IMR-90 (cell line): ENCODE results near the gene SLC15A2. TPM values are rescaled to one million over a fixed set of nuclear protein-coding genes. Genes with fewer than 3 reads are reported as not detected.

ENCODE experiments used
- ATAC-seq: fragments of 200-7000 bp; cut with Tn5 transposase; 2 replicates; pipeline ENCODE4 v1.9.1; 2020; ENCODE audit warnings: low read depth, mild to moderate bottlenecking, moderate library complexity
- BruUV-seq: library from RNA; stranded (reverse); fragments of 400-500 nt; replicated peaks from 2 replicates; lab custom pipeline; 2021; lab: Mats Ljungman, UMichigan
- CTCF ChIA-PET: fragments of 300-600 bp; formaldehyde crosslinking; extraction: SDS; loops from one replicate; lab custom pipeline; 2021; ENCODE audit warnings: antibody characterized with exemption; lab: Yijun Ruan, JAX
- POLR2A ChIA-PET: fragments of 300-600 bp; sonication (Branson Sonifier 250); formaldehyde crosslinking; loops from one replicate; lab custom pipeline; 2022; ENCODE audit warnings: antibody characterized with exemption; ENCODE audit not compliant: unreplicated experiment; lab: Charles Lee
- DNase-seq: peaks from one replicate; pipeline ENCODE4 v3.0.0; 2013
- H2AFZ ChIP-seq: replicated peaks from 2 replicates; pipeline ENCODE3; 2013; ENCODE audit warnings: low read length, mild to moderate bottlenecking; ENCODE audit not compliant: poor library complexity
- H2AK5ac ChIP-seq: 2 replicates; pipeline ENCODE4 v1.6.1; 2013; ENCODE audit warnings: low read depth, low read length, inconsistent platforms
- H2AK9ac ChIP-seq: replicated peaks from 2 replicates; pipeline ENCODE3; 2013; ENCODE audit warnings: mild to moderate bottlenecking, low read depth, low read length, moderate library complexity; ENCODE audit not compliant: poor library complexity
- H2BK120ac ChIP-seq: 2 replicates; pipeline ENCODE4 v1.6.1; 2013; ENCODE audit warnings: low read depth, low read length, inconsistent platforms
- H2BK15ac ChIP-seq: 3 replicates; pipeline ENCODE4 v1.6.1; 2013; ENCODE audit warnings: low read depth, low read length, inconsistent platforms
- H2BK20ac ChIP-seq: 2 replicates; pipeline ENCODE4 v1.6.1; 2013; ENCODE audit warnings: low read depth, mild to moderate bottlenecking, inconsistent platforms, low read length, moderate library complexity
- H2BK5ac ChIP-seq: 2 replicates; pipeline ENCODE4 v1.6.1; 2013; ENCODE audit warnings: mild to moderate bottlenecking, low read depth, low read length, inconsistent platforms; ENCODE audit not compliant: poor library complexity, severe bottlenecking
- H3K14ac ChIP-seq: replicated peaks from 2 replicates; pipeline ENCODE4 v1.6.1; 2013; ENCODE audit warnings: low read depth, low read length, inconsistent platforms
- H3K18ac ChIP-seq: 2 replicates; pipeline ENCODE4 v1.6.1; 2013; ENCODE audit warnings: low read depth, low read length, control low read depth
- H3K23ac ChIP-seq: 2 replicates; pipeline ENCODE4 v1.6.1; 2013; ENCODE audit warnings: low read depth, low read length, inconsistent platforms
- H3K27ac ChIP-seq: 2 replicates; pipeline ENCODE4 v1.5.1; 2013; ENCODE audit warnings: mild to moderate bottlenecking, control low read depth, low read length; ENCODE audit not compliant: insufficient read depth
- H3K27me3 ChIP-seq: 2 replicates; pipeline ENCODE4 v1.6.1; 2013; ENCODE audit warnings: low read length; ENCODE audit not compliant: control insufficient read depth, insufficient read depth
- H3K36me3 ChIP-seq: 2 replicates; pipeline ENCODE4 v1.6.1; 2013; ENCODE audit warnings: low read length, mixed read lengths; ENCODE audit not compliant: control insufficient read depth, insufficient read depth
- H3K4ac ChIP-seq: 2 replicates; pipeline ENCODE4 v1.6.1; 2013; ENCODE audit warnings: low read depth, low read length, inconsistent platforms
- H3K4me1 ChIP-seq: 2 replicates; pipeline ENCODE4 v1.6.1; 2013; ENCODE audit warnings: low read length, mixed read lengths; ENCODE audit not compliant: control insufficient read depth, insufficient read depth
- H3K4me2 ChIP-seq: 2 replicates; pipeline ENCODE4 v1.6.1; 2013; ENCODE audit warnings: low read depth, mild to moderate bottlenecking, control low read depth, low read length, moderate library complexity
- H3K4me3 ChIP-seq: 2 replicates; pipeline ENCODE4 v1.5.1; 2013; ENCODE audit warnings: low read depth, mild to moderate bottlenecking, control low read depth, low read length, moderate library complexity; ENCODE audit not compliant: insufficient read depth
- H3K56ac ChIP-seq: 2 replicates; pipeline ENCODE4 v1.6.1; 2013; ENCODE audit warnings: low read length, inconsistent platforms; ENCODE audit not compliant: insufficient read depth; ENCODE audit errors: extremely low read depth
- H3K79me1 ChIP-seq, 2 experiments: 2 replicates each; pipeline ENCODE4 v1.6.1; 2013; ENCODE audit warnings: low read length in 2 of 2, inconsistent platforms in 1 of 2, low read depth in 1 of 2
- H3K9ac ChIP-seq: 2 replicates; pipeline ENCODE4 v1.6.1; 2013; ENCODE audit warnings: low read depth, low read length, control low read depth
- H3K9me1 ChIP-seq: 2 replicates; pipeline ENCODE4 v1.6.1; 2013; ENCODE audit warnings: low read length, inconsistent platforms; ENCODE audit not compliant: insufficient read depth
- H3K9me3 ChIP-seq: 2 replicates; pipeline ENCODE4 v1.6.1; 2013; ENCODE audit warnings: low read length; ENCODE audit not compliant: control insufficient read depth, insufficient read depth
- H4K20me1 ChIP-seq: 2 replicates; pipeline ENCODE4 v1.6.1; 2013; ENCODE audit warnings: low read length, inconsistent platforms; ENCODE audit not compliant: insufficient read depth
- H4K5ac ChIP-seq: 2 replicates; pipeline ENCODE4 v1.6.1; 2013; ENCODE audit warnings: mild to moderate bottlenecking, low read depth, low read length, control low read depth
- H4K8ac ChIP-seq, 2 experiments: 2 replicates each; pipeline ENCODE4 v1.6.1; 2013; ENCODE audit warnings: low read depth in 2 of 2, low read length in 2 of 2, control low read depth in 1 of 2, inconsistent platforms in 1 of 2
- H4K91ac ChIP-seq: 2 replicates; pipeline ENCODE4 v1.6.1; 2013; ENCODE audit warnings: low read depth, low read length, inconsistent platforms; ENCODE audit not compliant: insufficient read depth
- BHLHE40 ChIP-seq: fragments of 150-350 bp; IDR thresholded peaks from 2 replicates; pipeline ENCODE4 v1.6.1; 2016; ENCODE audit warnings: mild to moderate bottlenecking, low read depth, low read length
- CEBPB ChIP-seq: IDR thresholded peaks from 2 replicates; pipeline ENCODE4 v1.6.1; 2012; ENCODE audit warnings: low read depth, low read length, improper control_type of control experiment
- CHD1 ChIP-seq: IDR thresholded peaks from 2 replicates; pipeline ENCODE4 v1.6.1; 2012; ENCODE audit warnings: low read depth, low read length, improper control_type of control experiment
- ELK1 ChIP-seq: fragments of 150-350 bp; IDR thresholded peaks from 2 replicates; pipeline ENCODE4 v1.6.1; 2016; ENCODE audit warnings: low read depth, mild to moderate bottlenecking, low read length, moderate library complexity, borderline replicate concordance
- FOS ChIP-seq: fragments of 150-350 bp; IDR thresholded peaks from 2 replicates; pipeline ENCODE4 v1.6.1; 2016; ENCODE audit warnings: low read depth, low read length
- MAFK ChIP-seq: IDR thresholded peaks from 2 replicates; pipeline ENCODE4 v1.6.1; 2012; ENCODE audit warnings: low read depth, low read length, improper control_type of control experiment
- MAZ ChIP-seq: IDR thresholded peaks from 2 replicates; pipeline ENCODE4 v1.6.1; 2012; ENCODE audit warnings: low read depth, mild to moderate bottlenecking, low read length, improper control_type of control experiment, moderate library complexity, borderline replicate concordance
- MXI1 ChIP-seq: IDR thresholded peaks from 2 replicates; pipeline ENCODE4 v1.6.1; 2012; ENCODE audit warnings: low read depth, mild to moderate bottlenecking, low read length, moderate library complexity, borderline replicate concordance
- NFE2L2 ChIP-seq: fragments of 150-350 bp; IDR thresholded peaks from 2 replicates; pipeline ENCODE4 v1.6.1; 2016; ENCODE audit warnings: low read depth, mild to moderate bottlenecking, low read length
- RAD21 ChIP-seq: IDR thresholded peaks from 2 replicates; pipeline ENCODE4 v1.6.1; 2012; ENCODE audit warnings: low read length, improper control_type of control experiment
- RCOR1 ChIP-seq: IDR thresholded peaks from 2 replicates; pipeline ENCODE4 v1.6.1; 2012; ENCODE audit warnings: mild to moderate bottlenecking, low read length, improper control_type of control experiment; ENCODE audit not compliant: insufficient replicate concordance
- SMC3 ChIP-seq: fragments of 150-350 bp; IDR thresholded peaks from 2 replicates; pipeline ENCODE4 v1.6.1; 2016; ENCODE audit warnings: low read depth, mild to moderate bottlenecking, antibody characterized with exemption, low read length, moderate library complexity
- USF2 ChIP-seq: fragments of 150-350 bp; IDR thresholded peaks from 2 replicates; pipeline ENCODE4 v1.6.1; 2017; ENCODE audit warnings: mild to moderate bottlenecking, antibody characterized with exemption, low read length, low read depth
- WGBS, 2 experiments: methylation state at CpG; one replicate each; pipeline versions ENCODE4 v1.1.5 to v1.1.7; 2013; ENCODE audit warnings: missing lambda C conversion rate in 2 of 2; ENCODE audit not compliant: insufficient read length in 1 of 2; ENCODE audit errors: extremely low coverage in 2 of 2; 5-methylcytosine and 5-hydroxymethylcytosine counted together
- dilution Hi-C: fragments of 300-500 bp; cut with HindIII; formaldehyde crosslinking; loops from one replicate; pipeline ENCODE4 v1.14.3; 2018; ENCODE audit warnings: low sequenced_read_pairs; ENCODE audit not compliant: unreplicated experiment
- in situ Hi-C: fragments of 300-500 bp; cut with MboI; formaldehyde crosslinking; loops from 3 replicates; pipeline ENCODE4 v1.14.3; 2019; ENCODE audit warnings: low sequenced_read_pairs, inconsistent platforms, mixed read lengths
- intact Hi-C: fragments of 100-400 bp; cut with micrococcal nuclease; formaldehyde crosslinking; loops from 2 replicates; pipeline ENCODE4 v1.10.0; 2022
- polyA plus RNA-seq, 3 experiments: library from polyadenylated mRNA; depleted of rRNA; stranded (reverse); fragments of >200 nt; gene quantifications; 2 replicates each; pipeline ENCODE4 v1.2.3, GENCODE V29; 2012; ENCODE audit warnings: low replicate concordance in 1 of 3
- total RNA-seq: library from RNA; depleted of rRNA; stranded (reverse); fragments of >200 nt; gene quantifications from 2 replicates; pipeline ENCODE4 v1.2.3, GENCODE V29; 2012
- TF ChIP-seq, protein P1 (sequence below): conservative IDR thresholded peaks from 2 replicates; pipeline ENCODE4 v1.5.1; 2012; ENCODE audit warnings: mild to moderate bottlenecking, low read depth, low read length, improper control_type of control experiment

Gene SLC15A2
- total and polyA plus RNA-seq, 2 of the 4 experiments (the other 2 are of a cell fraction) = 0.18 to 0.31 TPM

DNA sequence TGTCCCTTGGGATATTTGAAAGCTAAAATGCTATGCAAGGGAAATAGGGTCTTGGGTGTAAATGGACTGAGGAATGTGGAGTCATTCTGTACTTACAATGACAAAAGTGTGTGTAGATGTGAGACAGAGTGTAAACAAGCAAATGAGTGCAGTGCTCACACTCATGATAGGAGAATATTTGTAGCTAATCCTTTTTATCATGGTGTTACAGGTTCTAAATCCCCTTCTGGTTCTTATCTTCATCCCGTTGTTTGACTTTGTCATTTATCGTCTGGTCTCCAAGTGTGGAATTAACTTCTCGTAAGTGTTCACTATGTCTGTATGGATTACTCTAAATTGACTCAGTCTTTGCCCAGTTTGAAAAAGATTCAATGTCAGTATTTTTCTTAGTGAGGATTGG, 30.5 kb downstream of the SLC15A2 start:
- Histone ChIP-seq H3K9me1 (no peaks in the 10 kb centered on the region), H4K20me1 (no peaks in the 10 kb centered on the region), H2AK9ac (no peak overlapping the region), H3K23ac (no peak overlapping the region), H4K91ac (no peak overlapping the region), H3K4me1 (no peaks in the 10 kb centered on the region), H2BK5ac (no peak overlapping the region), H4K5ac (no peak overlapping the region), H3K4ac (no peak overlapping the region), H3K56ac (no peak overlapping the region), H2BK20ac (no peak overlapping the region), H3K27me3 (no peaks in the 10 kb centered on the region), H3K18ac (no peak overlapping the region), H3K4me3 (no peak overlapping the region), H2BK15ac (no peak overlapping the region), H3K9me3 (no peaks in the 10 kb centered on the region), H3K14ac (no peak overlapping the region), H3K9ac (no peak overlapping the region), H3K27ac (no peak overlapping the region), H2AK5ac (no peak overlapping the region), H2BK120ac (no peak overlapping the region), H3K79me1 (no peaks in the 10 kb centered on the region), H3K4me2 (no peak overlapping the region), H2AFZ (no peak overlapping the region), H3K36me3 (no peaks in the 10 kb centered on the region), H4K8ac (no peak overlapping the region)
- DNase-seq (no peak), ATAC-seq (no peak)
- BruUV-seq = no TSS peak
- CTCF ChIA-PET = interaction anchor here (0.5 kb wide), 1 partner anchor 24 kb away, joined by 10 read pairs; no protein-coding TSS in a partner anchor
- POLR2A ChIA-PET = no interaction called here
- in situ Hi-C loops = no loop called here
- WGBS, 2 experiments = no CpG with 5 or more reads among the region's 3 CpGs
- TF ChIP-seq MAFK (no peak), FOS (no peak), MAZ (no peak), RAD21 (no peak), BHLHE40 (no peak), MXI1 (no peak), CEBPB (no peak), USF2 (no peak), NFE2L2 (no peak), ELK1 (no peak), RCOR1 (no peak), SMC3 (no peak), CHD1 (no peak)
- TF ChIP-seq, protein P1, sequence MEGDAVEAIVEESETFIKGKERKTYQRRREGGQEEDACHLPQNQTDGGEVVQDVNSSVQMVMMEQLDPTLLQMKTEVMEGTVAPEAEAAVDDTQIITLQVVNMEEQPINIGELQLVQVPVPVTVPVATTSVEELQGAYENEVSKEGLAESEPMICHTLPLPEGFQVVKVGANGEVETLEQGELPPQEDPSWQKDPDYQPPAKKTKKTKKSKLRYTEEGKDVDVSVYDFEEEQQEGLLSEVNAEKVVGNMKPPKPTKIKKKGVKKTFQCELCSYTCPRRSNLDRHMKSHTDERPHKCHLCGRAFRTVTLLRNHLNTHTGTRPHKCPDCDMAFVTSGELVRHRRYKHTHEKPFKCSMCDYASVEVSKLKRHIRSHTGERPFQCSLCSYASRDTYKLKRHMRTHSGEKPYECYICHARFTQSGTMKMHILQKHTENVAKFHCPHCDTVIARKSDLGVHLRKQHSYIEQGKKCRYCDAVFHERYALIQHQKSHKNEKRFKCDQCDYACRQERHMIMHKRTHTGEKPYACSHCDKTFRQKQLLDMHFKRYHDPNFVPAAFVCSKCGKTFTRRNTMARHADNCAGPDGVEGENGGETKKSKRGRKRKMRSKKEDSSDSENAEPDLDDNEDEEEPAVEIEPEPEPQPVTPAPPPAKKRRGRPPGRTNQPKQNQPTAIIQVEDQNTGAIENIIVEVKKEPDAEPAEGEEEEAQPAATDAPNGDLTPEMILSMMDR = no peak
- intact Hi-C loops = no loop called here
- dilution Hi-C loops = no loop called here
